ENCODE results near the gene VPS26B. TPM values are rescaled to one million over a fixed set of nuclear protein-coding genes. Genes with fewer than 3 reads are reported as not detected.
"Not testable (repeated sequence)": the region's sequence is repeated elsewhere in the genome, so short reads cannot be mapped to it uniquely, and the experiment has no call there.

The VPS26B gene
- total RNA-seq, 1 experiment from 2014 or later: 56.2 TPM

DNA sequence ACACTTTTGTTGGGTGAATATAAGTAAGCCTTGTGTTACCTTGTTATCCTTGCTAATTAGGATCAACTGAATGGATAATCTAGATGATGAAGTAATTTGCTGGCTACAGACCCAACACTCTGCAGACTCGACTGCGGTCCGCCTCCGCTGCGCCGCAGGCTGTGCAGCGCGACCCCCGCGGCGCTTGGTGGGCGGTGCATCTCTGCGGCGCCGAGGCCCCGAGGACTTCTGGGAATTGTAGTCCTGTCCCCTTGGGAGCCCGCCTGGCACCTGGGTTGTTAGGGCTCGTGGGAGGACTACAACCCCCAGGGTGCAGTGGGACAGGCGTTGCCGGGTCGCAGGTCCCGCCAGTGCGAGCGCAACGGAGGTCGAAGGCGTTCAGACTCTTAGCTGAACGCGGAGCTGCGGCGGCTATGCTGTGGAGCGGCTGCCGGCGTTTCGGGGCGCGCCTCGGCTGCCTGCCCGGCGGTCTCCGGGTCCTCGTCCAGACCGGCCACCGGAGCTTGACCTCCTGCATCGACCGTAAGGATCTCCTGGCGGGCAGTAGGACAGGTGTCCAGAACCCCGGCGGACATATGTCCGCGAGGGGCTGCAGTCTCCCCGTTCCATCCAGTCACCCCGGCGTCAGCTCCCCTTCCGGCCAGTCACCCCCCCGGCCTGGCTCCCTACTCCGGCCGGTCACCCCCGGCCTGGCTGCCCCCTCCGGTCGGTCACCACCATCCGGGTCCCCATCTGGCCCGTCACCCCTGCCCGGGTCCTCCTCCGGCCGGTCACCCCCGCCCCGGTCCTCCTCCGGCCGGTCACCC, 28.9 kb downstream of the VPS26B start, which contains the start of the genes ACAD8 and THYN1:
TSS of gene ACAD8 (plus strand) at position 381 of the 806 bp plus-strand sequence. CDS start at position 414, 33 bp downstream.
TSS of gene THYN1 (minus strand) at position 165 of the 806 bp plus-strand sequence. CDS start 470 bp downstream, outside the sequence.
- in situ Hi-C loops (cut with HindIII; ENCODE audit: low sequenced_read_pairs): no loop called here
- peak; percentile 98 for DNase-seq (ENCODE audit: low spot score)

DNA sequence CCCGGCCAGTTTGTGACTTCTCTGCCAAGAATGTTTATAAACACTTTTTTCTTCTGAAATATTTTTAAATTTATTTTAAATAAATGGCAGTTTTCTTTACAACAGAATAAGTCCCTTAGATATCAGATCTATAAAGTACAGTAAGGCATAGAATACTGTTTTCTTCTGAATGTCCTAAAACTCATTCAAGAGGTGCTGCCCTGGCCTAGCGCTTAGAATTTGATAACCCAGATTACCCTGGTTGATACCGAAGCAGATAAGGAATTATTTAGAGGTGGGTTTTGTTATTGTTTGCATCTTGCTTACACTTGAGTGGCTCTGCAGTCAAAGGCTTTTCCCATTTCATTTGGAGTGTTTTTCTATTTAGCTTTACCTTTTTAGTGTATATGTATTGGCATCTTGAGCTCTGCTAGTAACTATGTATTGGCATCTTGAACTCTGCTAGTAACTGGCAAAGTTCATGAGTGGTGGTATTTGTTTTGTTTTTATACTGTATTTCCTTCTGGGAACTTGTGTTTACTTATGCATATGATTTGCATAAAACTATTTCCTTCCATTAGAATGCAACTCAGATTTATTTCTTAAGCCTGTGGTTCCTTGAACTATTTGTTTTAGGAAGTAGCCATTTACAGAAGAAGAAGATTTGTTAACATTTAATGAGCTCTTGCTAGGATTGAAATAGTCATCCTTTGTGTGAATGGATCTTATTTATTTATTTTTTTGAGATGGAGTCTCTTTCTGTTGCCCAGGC, 30.1 kb downstream of the VPS26B start:
- no peak for DNase-seq (ENCODE audit: low spot score)
- in situ Hi-C loops (cut with HindIII; ENCODE audit: low sequenced_read_pairs): no loop called here

DNA sequence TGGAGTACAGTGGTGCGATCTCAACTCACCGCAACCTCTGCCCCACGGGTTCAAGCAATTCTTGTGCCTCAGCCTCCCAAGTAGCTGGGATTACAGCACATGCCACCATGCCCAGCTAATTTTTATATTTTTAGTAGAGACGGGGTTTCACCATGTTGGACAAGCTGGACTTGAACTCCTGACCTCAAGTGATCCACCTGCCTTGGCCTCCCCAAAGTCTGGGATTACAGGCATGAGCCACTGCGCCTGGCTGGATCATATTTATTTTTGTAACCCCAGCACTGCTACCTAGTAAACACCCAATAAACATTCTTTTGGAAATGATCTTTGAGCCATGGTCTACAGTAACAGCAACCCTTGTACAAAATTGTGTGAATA, 30.7 kb downstream of the VPS26B start:
- in situ Hi-C loops (cut with HindIII; ENCODE audit: low sequenced_read_pairs): not testable (repeated sequence)

DNA sequence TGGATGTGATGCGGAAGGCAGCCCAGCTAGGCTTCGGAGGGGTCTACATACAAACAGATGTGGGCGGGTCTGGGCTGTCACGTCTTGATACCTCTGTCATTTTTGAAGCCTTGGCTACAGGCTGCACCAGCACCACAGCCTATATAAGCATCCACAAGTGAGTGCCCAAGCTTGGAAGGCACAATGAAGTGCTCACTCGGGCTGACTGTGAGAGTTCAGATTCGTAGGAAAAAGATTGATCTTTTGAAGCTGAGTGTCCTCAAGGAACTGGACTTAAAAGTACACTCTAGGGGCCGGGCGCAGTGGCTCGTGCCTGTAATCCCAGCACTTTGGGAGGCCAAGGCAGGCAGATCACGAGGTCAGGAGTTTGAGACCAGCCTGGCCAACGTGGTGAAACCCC, 32.6 kb downstream of the VPS26B start:
- DNase-seq (ENCODE audit: low spot score): no peak
- in situ Hi-C loops (cut with HindIII; ENCODE audit: low sequenced_read_pairs): no loop called here

More for the DNA sequence above, 30.7 kb downstream of the VPS26B start:
- not testable (repeated sequence) for DNase-seq (ENCODE audit: low spot score)

DNA sequence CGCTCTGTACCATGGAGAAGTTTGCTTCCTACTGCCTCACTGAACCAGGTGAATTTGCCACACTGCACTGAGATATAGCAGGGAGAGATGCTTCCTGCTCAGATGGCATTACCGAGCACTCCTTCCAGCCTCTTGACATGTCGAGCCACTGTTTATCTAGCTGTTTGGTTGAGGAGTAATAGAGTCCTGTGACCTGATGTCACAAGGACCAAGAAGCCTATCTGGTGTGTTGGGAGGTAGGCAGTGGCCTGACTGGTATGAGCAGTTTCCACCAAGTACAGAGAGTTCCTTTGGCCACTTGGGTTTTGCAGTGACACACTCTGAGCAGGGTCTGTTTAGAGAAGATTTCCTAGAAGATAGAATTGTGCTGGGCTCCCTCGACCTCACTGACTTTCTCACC, 34.1 kb downstream of the VPS26B start:
- in situ Hi-C loops (cut with HindIII; ENCODE audit: low sequenced_read_pairs): no loop called here
- DNase-seq (ENCODE audit: low spot score): no peak

DNA sequence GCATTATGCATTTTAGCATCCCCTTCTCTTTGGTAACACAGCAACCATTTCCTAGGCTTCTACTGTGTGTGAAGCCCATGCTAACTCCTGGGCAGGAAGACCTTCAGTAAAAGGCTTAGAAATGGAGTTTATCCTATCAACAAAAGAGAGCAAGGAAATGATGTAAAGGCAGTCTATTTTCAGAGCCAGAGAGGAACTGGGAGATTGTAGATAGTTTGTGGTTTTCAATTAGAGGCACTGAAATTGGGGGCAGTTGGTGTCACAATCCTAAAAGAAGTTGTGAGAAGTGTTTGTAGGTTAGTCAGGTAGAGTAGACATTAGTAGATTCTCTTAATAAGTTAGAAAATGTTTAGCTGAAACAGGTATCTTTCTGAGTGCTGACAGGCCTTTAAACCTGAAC, 36.0 kb downstream of the VPS26B start:
- in situ Hi-C loops (cut with HindIII; ENCODE audit: low sequenced_read_pairs): no loop called here
- DNase-seq (ENCODE audit: low spot score): no peak

DNA sequence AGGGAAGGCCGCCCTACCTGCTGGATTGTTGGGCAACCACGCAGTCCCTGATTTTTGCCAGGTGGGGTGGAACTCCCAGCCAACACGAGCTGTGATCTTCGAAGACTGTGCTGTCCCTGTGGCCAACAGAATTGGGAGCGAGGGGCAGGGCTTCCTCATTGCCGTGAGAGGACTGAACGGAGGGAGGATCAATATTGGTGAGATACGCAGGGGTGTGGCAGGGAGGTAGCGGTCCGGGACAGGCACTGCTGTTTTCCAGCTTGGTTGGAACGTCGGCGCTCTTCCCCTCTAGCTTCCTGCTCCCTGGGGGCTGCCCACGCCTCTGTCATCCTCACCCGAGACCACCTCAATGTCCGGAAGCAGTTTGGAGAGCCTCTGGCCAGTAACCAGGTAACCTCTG, 36.5 kb downstream of the VPS26B start:
- in situ Hi-C loops (cut with HindIII; ENCODE audit: low sequenced_read_pairs): no loop called here
- no peak for DNase-seq (ENCODE audit: low spot score)

DNA sequence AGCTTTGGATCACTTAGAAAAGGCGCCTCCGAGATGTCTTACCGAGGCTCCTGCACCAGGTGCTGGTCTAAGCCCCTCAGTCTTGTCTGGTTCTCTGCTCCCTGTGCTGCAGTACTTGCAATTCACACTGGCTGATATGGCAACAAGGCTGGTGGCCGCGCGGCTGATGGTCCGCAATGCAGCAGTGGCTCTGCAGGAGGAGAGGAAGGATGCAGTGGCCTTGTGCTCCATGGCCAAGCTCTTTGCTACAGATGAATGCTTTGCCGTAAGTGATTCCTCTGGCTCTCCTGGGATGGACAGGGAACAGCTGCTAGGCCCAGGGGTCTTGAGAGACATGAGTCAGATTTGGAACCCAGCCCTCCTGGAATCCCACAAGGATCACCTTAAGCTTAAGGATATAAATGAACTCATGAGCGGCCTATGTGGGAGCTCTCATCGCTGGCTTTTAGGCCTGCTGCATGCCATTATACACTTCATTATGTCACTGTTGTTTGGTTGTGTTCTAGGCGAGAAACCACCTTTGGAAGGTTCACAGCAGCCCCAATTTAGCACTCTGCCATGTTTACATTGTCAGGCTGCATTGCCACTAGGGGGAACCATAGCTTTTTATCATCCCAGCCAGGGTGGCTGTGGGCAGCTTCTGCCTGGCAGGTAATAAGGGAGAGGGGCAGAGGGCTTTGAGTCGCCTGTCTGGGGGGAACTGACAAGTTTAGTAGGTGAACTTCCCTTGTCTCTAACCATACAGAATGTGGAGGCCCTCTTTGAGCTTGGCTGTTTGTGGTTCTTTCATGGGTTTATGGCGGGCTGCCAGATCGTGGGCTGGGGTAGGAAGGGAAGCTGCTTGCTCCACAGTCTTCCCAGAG, 37.4 kb downstream of the VPS26B start:
- in situ Hi-C loops (cut with HindIII; ENCODE audit: low sequenced_read_pairs): no loop called here
- DNase-seq (ENCODE audit: low spot score): peak; percentile 11

DNA sequence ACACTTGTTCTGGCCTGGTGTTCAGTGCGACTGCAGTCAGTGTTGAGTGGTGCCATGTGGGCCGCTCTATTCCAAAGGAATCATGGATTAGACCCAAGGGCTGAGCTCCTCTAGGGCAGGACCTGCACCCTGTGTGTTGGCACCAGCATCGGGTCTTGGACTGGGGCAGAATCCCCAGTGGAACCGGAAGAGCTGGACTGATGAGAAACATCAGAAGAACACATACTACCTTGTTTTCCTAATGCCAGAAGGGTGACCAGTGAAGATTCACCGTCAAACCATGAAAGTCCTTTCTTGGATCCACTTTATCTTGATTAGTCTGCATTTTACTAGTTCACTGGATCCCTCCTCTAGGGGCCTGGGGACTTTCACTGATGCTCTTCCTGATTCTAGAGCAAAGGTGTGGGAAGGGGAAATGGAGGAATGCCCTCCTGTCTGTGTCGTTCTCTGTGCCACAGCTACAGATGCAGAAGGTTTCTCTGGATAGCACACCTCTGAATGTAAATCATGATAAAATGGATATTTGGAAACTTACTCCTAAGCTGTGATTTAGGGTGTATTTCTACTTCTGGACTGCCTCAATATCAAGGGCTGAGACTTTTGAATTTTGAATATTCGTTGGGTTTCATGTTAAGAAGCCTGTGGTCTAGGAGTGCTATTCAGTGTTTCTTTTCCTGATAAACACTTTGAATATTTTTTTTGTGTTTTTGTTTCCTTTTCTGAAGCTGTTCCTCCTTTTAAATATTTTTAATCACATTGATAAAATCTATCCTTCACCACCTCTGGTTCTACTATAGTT, 40.7 kb downstream of the VPS26B start:
- DNase-seq (ENCODE audit: low spot score): no peak
- in situ Hi-C loops (cut with HindIII; ENCODE audit: low sequenced_read_pairs): no loop called here

DNA sequence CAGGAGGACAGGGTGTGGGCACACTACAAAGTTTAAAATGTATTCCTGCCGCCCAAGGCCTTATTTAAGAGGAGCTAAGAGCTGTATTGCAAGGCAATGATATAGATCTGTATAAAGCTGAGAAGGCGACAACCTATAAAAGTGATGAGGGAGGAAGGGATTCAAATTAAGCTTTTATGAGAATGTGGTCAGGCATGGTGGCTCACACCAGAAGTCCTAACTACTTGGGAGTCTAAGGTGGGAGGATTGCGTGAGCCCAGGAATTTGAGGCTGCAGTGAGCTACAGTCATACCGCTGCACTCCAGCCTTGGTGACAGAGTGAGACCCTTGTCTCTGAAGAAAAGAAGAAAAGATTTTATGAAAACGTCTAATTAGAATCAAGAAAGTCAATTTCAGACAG, 42.0 kb downstream of the VPS26B start:
- DNase-seq (ENCODE audit: low spot score): no peak
- in situ Hi-C loops (cut with HindIII; ENCODE audit: low sequenced_read_pairs): no loop called here

DNA sequence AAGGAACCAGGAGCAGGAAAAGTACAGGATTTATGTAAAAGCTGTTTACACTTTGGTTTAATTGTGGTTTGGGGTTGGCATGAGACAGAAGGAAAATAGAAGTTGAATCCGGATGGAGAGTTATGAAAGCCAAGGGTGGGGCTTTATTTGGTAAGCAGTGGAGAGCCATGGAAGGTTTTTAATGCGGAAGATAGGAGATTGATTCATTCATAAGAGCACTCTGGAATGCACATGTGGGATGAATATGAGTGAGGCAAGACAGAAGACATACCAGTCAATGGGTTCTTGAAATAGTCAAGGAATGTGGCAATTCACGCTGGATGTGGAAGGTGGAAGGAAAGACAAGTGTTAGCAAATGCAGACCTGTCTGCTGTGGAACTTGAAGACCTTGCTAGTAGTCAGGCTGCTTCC, 42.4 kb downstream of the VPS26B start:
- in situ Hi-C loops (cut with HindIII; ENCODE audit: low sequenced_read_pairs): no loop called here

DNA sequence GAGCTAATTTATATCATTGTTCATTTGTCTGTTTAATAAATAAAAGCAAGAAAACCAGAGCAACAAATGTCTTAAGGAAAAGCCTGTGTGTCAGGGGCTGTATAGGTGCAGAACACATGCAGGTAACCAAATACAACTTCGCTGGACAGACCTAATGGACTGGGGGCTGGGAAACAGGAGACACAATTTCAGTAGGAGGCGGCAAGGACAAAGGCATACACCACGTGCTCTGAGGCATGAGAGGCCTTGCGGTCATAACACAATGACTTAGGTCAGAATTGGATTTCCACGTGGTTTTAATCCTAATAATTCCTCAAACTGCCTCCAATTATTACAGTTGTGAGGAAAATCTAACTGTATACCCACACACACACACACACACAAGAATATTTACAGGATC, 43.0 kb downstream of the VPS26B start:
- in situ Hi-C loops (cut with HindIII; ENCODE audit: low sequenced_read_pairs): no loop called here
- no peak for DNase-seq (ENCODE audit: low spot score)

More for the DNA sequence above, 42.4 kb downstream of the VPS26B start:
- no peak for DNase-seq (ENCODE audit: low spot score)

DNA sequence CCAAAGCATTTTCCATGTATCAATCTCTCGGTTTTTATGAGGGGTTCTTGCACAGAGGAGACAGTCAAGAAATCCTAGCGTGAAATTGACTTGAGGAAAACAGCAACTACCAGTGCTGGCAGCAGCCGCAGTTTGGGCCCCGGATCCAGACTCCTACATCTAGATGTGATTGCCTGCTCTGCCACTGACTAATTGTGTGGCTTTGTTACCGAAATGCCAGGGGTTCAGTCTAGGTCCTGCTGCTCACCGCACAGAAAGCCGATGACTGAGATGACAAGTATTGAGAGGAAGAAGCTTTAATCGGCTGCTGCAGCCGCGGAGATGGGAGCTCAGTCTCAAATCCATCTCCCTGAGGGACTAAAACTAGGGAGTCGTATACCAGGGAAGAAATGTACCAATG, 43.5 kb downstream of the VPS26B start:
- in situ Hi-C loops (cut with HindIII; ENCODE audit: low sequenced_read_pairs): no loop called here
- DNase-seq (ENCODE audit: low spot score): no peak

DNA sequence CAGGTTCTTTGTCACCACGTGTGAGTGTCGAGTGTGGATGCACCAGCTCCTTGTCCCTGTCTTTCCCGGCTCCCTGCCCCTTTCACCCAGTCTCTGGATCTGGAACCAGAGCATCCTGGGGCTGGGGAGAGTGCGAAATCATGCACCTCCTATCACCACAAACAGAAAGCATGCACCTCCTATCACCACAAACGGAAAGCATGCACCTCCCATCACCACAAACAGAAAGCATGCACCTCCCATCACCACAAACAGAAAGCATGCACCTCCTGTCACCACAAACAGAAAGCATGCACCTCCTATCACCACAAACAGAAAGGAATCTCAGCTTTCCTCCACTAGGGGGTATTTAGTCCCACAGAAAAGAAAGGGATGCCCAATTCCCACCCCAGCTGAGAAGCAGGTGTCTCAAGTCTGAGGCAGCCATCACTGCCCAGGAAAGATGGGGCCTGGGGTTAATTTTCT, 45.8 kb downstream of the VPS26B start:
- DNase-seq (ENCODE audit: low spot score): peak; percentile 21
- in situ Hi-C loops (cut with HindIII; ENCODE audit: low sequenced_read_pairs): no loop called here

DNA sequence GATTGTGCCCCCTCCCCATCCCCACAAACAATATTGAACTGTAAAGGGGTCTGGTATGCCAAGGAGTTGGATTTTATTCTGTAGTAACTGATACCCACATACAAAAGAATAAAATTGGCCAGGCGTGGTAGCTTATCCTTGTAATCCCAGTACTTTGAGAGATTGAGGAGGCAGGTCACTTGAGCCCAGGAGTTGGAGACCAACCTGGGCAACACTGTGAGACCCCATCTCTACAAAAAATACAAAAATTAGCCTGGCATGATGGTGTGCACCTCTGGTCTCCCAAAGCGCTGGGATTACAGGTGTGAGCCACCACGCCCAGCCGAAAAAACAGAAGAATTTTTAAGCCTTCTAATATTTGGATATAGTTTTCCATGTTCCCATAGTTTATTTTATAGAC, 47.5 kb downstream of the VPS26B start:
- in situ Hi-C loops (cut with HindIII; ENCODE audit: low sequenced_read_pairs): no loop called here
- no peak for DNase-seq (ENCODE audit: low spot score)

DNA sequence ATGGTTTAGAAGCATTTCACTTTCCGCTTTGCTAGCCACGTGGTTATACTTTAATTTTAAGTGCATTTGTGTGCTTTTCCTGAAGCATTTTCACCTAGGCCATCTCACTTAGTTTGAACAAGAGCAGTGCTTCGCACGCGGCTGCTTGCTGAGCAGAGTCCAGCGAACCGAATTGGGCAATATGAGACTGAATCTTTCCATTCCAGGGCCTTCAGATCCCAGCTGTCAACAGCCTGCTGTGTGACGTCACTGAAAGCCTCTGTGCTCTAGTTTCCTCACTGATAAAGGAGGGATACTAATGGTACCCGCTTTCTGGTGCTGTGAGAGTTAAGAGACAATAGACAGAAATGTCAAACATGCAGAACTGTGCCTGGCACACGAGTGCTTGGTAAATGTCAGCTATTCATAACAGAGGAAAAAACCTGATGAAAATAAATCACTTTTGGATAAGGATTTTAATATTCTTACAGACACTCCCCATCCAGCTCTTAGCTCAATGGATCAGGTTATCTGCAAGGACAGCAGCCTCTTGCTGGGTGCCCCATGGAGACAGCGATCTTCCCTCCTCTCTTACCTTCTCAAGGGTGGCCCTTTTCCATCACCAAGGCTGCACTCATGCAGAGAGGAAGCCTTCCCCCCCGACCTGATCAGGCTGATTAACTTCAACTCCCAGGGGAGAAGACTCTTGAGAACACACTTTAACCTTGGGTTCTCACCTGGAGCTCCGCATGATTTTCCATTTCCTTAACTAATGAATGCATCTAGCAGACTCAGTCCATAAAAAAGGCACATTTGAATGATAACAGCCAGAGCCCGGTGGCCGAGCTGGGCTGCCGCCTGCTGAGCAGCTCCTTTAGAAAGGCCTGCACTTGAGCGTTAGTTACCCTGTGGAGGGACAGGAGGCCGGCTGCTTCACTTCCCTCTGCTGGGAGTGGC, 48.2 kb downstream of the VPS26B start:
- DNase-seq (ENCODE audit: low spot score): peak; percentile 28
- in situ Hi-C loops (cut with HindIII; ENCODE audit: low sequenced_read_pairs): no loop called here

DNA sequence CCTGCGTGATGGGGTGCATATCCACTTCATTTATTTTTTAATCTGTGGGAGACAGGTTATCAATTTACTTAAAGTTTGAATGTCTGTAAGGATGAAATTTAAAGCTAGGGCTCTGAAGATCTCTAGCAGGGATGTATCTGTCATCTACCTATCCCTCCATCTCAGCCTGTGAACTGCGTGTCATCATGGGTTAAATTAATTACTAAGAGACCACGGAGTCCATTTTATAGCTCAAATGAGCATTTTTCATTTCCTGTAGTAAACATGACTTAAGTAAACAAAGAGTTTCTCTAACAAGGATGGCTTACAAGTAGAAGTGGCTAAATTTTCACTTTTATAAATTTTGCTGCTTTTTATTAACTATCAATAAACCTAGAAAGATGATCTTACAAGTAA, 48.8 kb downstream of the VPS26B start:
- in situ Hi-C loops (cut with HindIII; ENCODE audit: low sequenced_read_pairs): no loop called here
- DNase-seq (ENCODE audit: low spot score): no peak

DNA sequence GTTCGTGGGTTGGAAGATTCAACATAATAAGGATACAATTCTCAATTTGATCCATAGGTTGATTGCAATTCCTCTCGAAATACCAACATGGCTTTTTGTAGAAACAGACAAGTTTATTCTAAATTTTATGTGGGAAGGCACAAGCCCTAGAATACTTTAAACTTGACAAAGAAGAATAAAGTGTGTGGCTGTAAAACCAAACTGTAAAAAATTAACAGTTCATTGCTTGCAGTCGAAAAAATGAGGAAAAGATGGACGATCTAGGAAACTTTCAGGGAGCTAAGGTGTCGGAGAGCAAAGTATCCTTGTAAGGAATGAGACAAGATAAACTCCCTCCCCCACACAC, 50.7 kb downstream of the VPS26B start:
- in situ Hi-C loops (cut with HindIII; ENCODE audit: low sequenced_read_pairs): no loop called here
- no peak for DNase-seq (ENCODE audit: low spot score)
